ENCODE results near the gene PLEKHJ1.
"Not testable (repeated sequence)": the region's sequence is repeated elsewhere in the genome, so short reads cannot be mapped to it uniquely, and the experiment has no call there.

- TF ChIP-seq CTCF, POLR2A, EP300, POLR2AphosphoS5 (IDR thresholded peaks at IDR 0.05): not testable (repeated sequence)
Measured at GRCh38 chr19:2281265-2282061, 45.3 kb upstream of the PLEKHJ1 start.
